ENCODE data around the gene EARS2.

DNA sequence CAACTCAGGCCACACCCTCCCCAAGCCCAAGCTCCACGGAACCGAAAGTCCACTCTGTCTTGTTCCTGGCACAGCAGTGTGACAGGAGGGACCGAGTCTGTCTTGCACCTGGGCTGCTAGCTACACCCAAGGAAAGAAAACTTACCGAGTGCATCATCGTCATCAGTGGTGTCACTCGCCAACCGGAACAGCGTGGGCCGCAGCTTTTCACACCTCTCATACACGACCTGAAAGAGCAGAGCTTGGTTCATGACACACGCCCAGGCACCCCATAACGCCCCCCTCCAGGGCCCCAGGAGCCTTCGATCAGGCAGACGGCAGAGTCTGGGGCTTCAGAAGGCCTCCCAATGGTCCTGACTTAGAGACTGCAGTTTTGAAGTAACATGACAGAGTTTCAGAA, 74.4 kb downstream of the EARS2 start:
- TF ChIP-seq CTCF (IDR thresholded peaks at IDR 0.05) (no peak), POLR2A (IDR thresholded peaks at IDR 0.05) (no peak)
